ENCODE measurements around the gene EIF3I.

GRCh38 chr1:32186491-32186890 is 35.7 kb upstream of the EIF3I start:
- TF ChIP-seq, protein P1, sequence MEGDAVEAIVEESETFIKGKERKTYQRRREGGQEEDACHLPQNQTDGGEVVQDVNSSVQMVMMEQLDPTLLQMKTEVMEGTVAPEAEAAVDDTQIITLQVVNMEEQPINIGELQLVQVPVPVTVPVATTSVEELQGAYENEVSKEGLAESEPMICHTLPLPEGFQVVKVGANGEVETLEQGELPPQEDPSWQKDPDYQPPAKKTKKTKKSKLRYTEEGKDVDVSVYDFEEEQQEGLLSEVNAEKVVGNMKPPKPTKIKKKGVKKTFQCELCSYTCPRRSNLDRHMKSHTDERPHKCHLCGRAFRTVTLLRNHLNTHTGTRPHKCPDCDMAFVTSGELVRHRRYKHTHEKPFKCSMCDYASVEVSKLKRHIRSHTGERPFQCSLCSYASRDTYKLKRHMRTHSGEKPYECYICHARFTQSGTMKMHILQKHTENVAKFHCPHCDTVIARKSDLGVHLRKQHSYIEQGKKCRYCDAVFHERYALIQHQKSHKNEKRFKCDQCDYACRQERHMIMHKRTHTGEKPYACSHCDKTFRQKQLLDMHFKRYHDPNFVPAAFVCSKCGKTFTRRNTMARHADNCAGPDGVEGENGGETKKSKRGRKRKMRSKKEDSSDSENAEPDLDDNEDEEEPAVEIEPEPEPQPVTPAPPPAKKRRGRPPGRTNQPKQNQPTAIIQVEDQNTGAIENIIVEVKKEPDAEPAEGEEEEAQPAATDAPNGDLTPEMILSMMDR (IDR thresholded peaks at IDR 0.05) = no peak
- no peak for TF ChIP-seq POLR2A (IDR thresholded peaks at IDR 0.05)
